Stimulated activated CD4-positive, alpha-beta T cell treated with anti-CD3 and anti-CD28 coated beads, Interleukin-1b, Interleukin-23, amount 100 ng/mL, for 24 hours (primary cell): ENCODE results near the gene ADGRB3.
"Not testable (repeated sequence)": the region's sequence is repeated elsewhere in the genome, so short reads cannot be mapped to it uniquely, and the experiment has no call there.

Experiments used
- DNase-seq, 4 experiments: peaks; one replicate each; pipeline ENCODE4 v3.0.0-alpha.2; 2020; ENCODE audit warnings: low read depth in 4 of 4, low spot score in 1 of 4

ADGRB3 gene

DNA sequence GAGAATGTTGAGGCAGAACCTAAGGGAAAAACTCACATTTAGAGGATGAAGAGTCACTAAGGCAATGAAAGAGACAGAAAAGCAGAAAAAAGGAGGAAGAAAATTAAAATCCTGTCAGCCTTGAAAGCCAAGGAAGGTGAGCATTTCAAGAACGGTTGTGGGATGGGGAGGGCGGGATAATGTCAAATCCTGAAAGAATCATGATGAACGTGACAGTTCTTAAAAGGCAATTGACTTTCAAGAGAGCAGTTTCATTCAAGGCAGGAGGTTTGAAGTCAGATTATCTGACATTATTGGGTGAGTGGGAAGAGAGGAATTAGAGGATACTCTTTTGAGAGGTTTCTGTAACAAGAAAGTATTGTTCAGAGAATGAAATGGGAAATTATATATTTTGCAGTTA, 284.5 kb downstream of the ADGRB3 start:
- no peak for DNase-seq

DNA sequence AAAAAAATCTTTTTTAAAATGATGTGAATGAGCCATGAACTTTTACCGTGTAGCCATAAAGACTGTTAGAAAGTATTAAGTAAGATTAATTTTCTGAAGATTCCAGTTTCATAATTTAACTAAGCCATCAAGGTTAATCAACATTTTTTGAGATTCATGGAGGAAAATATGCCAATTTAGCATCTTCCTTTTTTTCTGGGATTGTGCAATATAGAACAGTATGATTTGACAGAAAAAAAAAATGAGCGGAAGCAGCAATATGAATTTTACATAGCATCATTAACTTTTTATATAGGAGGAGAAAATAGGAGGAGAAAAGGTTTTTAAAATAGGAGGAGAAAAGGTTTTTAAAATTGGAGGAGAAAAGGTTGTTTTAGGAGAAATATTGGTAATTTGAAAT, 306.3 kb downstream of the ADGRB3 start:
- DNase-seq = no peak

DNA sequence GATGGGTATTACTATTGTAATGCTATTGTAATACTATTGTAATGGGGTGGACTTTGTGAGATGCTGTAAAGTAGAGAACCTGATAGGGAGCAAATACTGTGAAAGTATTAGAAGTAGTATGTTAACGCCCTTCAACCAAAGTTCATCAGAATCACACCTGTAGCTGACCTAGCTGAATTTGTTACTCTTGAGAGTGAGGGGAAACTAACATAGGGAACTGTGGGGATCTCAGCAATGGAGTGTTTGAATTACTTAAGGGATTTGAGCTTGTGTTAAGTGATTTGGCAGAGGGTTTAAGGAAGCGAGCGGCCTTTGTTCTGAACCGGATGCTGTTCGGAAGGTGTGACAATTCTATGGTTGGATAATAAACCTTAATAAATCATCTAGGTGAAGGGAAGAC, 312.6 kb downstream of the ADGRB3 start:
- DNase-seq = no peak

- DNase-seq = no peak
Observed at GRCh38 chr6:68951270-68951669, 316.2 kb downstream of the ADGRB3 start.

GRCh38 chr6:68958327-68958726, 323.2 kb downstream of the ADGRB3 start:
- DNase-seq = no peak

- peak; percentile 10 to 35 (median 26) for DNase-seq
Observed at GRCh38 chr6:68967549-68968300, 332.6 kb downstream of the ADGRB3 start.

GRCh38 chr6:68968301-68968649, 333.2 kb downstream of the ADGRB3 start:
- DNase-seq = no peak

GRCh38 chr6:68973066-68973465, 338.0 kb downstream of the ADGRB3 start:
- no peak for DNase-seq

- no peak for DNase-seq
Observed at GRCh38 chr6:68975064-68975463, 340.0 kb downstream of the ADGRB3 start.

DNA sequence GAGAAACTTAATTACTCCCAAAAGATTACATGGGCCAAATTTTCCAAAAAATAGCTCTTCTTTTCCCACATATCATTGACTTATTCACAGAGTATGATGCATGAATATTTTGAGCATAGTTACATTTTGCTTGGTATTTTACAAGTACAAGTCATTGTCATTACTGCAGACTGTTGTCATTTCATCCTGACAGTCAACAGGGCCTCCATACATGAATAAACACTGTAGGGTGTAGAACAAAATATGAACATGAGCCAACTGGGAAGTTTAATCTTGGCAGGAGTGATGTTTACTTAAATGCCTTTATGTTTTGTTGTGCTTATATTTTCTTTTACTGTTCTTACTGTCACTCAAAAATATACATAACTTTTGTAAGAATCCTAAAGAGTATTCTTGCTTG, 340.7 kb downstream of the ADGRB3 start:
- no peak for DNase-seq

DNA sequence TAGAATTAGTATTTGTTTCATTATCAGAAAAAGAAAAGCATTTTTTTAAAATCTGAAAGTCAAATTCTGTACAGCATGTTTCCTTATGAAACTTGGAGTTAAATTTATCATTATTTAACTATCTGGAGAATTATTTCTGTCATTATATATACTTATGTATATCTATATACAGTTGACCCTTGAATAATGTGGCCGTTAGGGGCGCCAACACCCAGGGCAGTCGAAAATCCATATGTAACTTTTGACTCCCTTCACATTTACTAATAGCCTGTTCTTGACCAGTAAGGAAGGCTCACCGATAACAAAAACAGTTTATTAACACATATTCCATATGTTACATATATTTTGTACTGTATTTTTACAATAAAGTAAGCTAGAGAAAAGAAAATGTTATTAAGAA, 341.2 kb downstream of the ADGRB3 start:
- DNase-seq = no peak

- no peak for DNase-seq
Observed at GRCh38 chr6:68978411-68978810, 343.3 kb downstream of the ADGRB3 start.

- not testable (repeated sequence) for DNase-seq
Observed at GRCh38 chr6:68981668-68982067, 346.6 kb downstream of the ADGRB3 start.

DNA sequence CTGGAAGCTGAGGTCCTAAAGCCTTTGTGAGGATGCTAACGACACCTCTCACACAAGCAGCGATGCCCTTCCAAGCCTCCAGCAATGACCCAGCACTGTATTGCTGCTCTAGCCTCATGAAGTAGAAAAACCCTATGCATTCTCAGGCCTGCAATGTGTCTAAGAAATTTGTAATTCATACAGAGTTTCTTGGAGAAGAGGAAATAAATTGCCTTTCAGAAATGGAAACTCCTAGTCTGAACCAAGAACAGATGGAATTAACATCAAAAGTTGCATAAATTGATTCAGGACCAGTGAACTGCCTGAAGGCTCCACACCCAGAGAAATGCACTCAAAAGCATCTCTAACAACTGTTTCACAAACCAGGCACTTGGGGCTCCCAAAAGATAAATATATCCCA, 353.6 kb downstream of the ADGRB3 start:
- DNase-seq = no peak

GRCh38 chr6:68990317-68990716, 355.2 kb downstream of the ADGRB3 start:
- DNase-seq = no peak

DNA sequence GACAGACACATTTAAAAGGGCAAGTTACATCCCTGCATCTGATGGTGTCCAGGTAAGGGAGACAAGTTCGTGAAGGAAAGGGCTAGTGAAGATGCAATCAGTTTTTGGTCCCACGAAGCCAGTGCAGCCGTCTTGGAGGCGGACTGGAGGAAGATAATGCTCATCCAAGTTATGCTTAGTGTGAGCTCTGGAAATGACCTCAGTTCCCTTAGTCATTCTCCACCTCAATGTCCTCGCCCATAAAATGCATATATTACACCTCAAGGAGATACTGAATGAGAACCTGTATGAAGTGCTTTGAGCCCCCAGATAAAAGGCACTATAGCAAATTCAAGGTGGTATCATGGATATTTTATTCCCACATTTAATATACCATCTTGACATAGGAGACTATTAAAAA, 358.8 kb downstream of the ADGRB3 start:
- DNase-seq = no peak

DNA sequence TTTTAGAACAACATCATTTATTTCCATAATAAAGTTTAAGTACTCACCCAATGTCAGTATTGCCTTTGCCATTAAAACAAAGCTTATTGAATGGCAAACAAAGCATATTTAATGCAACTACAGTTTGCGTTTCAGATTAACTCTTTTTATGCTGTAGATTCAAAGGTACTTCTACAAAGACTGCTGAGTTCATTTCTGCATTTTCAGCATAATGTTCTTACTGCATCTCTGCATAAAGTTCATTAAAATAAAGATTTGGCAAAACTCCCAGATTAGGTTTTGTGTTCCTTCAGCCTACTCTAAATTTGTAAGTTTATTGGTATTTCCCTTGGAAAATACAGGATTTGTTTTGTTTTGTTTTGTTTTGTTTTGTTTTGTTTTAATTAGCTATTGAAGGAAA, 359.4 kb downstream of the ADGRB3 start:
- DNase-seq = no peak

GRCh38 chr6:69005199-69005598, 370.1 kb downstream of the ADGRB3 start:
- DNase-seq = no peak

GRCh38 chr6:69007781-69008180, 372.7 kb downstream of the ADGRB3 start:
- no peak for DNase-seq

GRCh38 chr6:69012211-69012610, 377.1 kb downstream of the ADGRB3 start:
- DNase-seq = no peak

DNA sequence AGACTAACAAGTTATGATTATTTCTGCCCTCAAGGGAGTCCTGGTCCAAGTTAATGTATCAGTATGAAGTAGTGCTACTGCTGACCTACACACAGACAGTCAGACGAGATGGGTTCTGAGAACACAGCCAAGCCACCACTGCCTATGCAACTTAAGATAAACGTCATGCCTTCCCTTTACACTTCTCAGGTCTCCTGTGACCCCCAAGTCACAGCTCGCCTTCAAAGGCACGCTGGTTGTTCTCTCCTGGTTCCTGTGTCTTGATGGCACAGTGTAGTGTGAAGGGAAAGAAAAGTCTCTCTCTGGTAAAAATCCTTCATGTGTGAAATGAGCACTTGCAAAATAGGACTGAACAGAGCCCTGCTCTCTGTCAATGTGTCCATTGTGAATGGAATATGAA, 377.8 kb downstream of the ADGRB3 start:
- no peak for DNase-seq

- DNase-seq = no peak
Observed at GRCh38 chr6:69018906-69019305, 383.8 kb downstream of the ADGRB3 start.

GRCh38 chr6:69019832-69020231, 384.8 kb downstream of the ADGRB3 start:
- DNase-seq = no peak

- no peak for DNase-seq
Observed at GRCh38 chr6:69022993-69023392, 387.9 kb downstream of the ADGRB3 start.
